Adipocyte (in vitro differentiated cells): ENCODE results near the gene XPR1.
"Not testable (repeated sequence)": the region's sequence is repeated elsewhere in the genome, so short reads cannot be mapped to it uniquely, and the experiment has no call there.

Experiments used
- DNase-seq: peaks from one replicate; pipeline ENCODE4 v3.0.0-alpha.2; 2015; ENCODE audit warnings: low read depth
- H3K27me3 ChIP-seq: replicated peaks from 2 replicates; pipeline ENCODE4 v1.7.0; 2013; ENCODE audit warnings: mild to moderate bottlenecking, low read length, moderate library complexity; ENCODE audit not compliant: control insufficient read depth, insufficient read depth
- H3K36me3 ChIP-seq: 2 replicates; pipeline ENCODE4 v1.7.0; 2013; ENCODE audit warnings: low read length, mild to moderate bottlenecking, moderate library complexity; ENCODE audit not compliant: control insufficient read depth, insufficient read depth, severe bottlenecking
- H3K4me1 ChIP-seq: 2 replicates; pipeline ENCODE4 v1.7.0; 2013; ENCODE audit warnings: mild to moderate bottlenecking, low read length, moderate library complexity; ENCODE audit not compliant: control insufficient read depth, insufficient read depth
- H3K4me3 ChIP-seq: 2 replicates; pipeline ENCODE4 v1.7.0; 2013; ENCODE audit warnings: mild to moderate bottlenecking, low read length, moderate library complexity
- H3K9ac ChIP-seq: 2 replicates; pipeline ENCODE4 v1.7.0; 2013; ENCODE audit warnings: mild to moderate bottlenecking, low read length, moderate library complexity
- H3K9me3 ChIP-seq: 2 replicates; pipeline ENCODE4 v1.7.0; 2013; ENCODE audit warnings: mild to moderate bottlenecking, low read length, moderate library complexity; ENCODE audit not compliant: control insufficient read depth

XPR1 gene

GRCh38 chr1:180789460-180789859 lies 157.6 kb downstream of the XPR1 start:
- no peak overlapping the region for H3K9ac ChIP-seq
- no peaks in the 10 kb centered on the region for H3K36me3 ChIP-seq
- H3K4me1 ChIP-seq = no peaks in the 10 kb centered on the region
- no peak overlapping the region for H3K4me3 ChIP-seq
- H3K27me3 ChIP-seq = no peaks in the 10 kb centered on the region
- no peaks in the 10 kb centered on the region for H3K9me3 ChIP-seq
- no peak for DNase-seq

DNA sequence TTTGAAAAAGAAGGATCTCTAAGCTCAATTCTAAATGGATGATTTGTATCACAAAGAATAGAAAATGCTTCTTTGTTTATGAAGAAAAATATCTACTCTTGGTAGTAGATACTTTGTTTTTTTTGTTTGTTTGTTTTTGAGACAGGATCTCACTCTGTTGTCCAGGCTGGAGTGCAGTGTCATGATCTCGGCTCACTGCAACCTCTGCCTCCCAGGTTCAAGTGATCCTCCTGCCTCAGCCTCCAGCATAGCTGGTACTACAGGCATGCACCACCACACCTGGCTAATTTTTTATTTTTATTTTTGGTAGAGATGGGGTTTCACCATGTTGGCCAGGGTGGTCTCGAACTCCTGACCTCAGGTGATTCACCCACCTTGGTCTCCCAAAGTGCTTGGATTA lies 159.3 kb downstream of the XPR1 start:
- H3K4me1 ChIP-seq, H3K9ac ChIP-seq, H3K4me3 ChIP-seq, H3K9me3 ChIP-seq, DNase-seq, H3K27me3 ChIP-seq, H3K36me3 ChIP-seq: not testable (repeated sequence)

GRCh38 chr1:180791806-180792205 lies 160.0 kb downstream of the XPR1 start:
- no peak overlapping the region for H3K9ac ChIP-seq
- H3K9me3 ChIP-seq = no peaks in the 10 kb centered on the region

GRCh38 chr1:180793451-180793850 lies 161.6 kb downstream of the XPR1 start:
- no peak for DNase-seq
- Histone ChIP-seq H3K36me3 (no peaks in the 10 kb centered on the region), H3K27me3 (no peaks in the 10 kb centered on the region), H3K9ac (no peak overlapping the region), H3K4me3 (no peak overlapping the region), H3K4me1 (no peaks in the 10 kb centered on the region), H3K9me3 (no peaks in the 10 kb centered on the region)

More at GRCh38 chr1:180791806-180792205, 160.0 kb downstream of the XPR1 start:
- Histone ChIP-seq H3K27me3 (no peaks in the 10 kb centered on the region), H3K36me3 (no peaks in the 10 kb centered on the region), H3K4me1 (no peaks in the 10 kb centered on the region), H3K4me3 (no peak overlapping the region)
- peak; percentile 4 for DNase-seq

DNA sequence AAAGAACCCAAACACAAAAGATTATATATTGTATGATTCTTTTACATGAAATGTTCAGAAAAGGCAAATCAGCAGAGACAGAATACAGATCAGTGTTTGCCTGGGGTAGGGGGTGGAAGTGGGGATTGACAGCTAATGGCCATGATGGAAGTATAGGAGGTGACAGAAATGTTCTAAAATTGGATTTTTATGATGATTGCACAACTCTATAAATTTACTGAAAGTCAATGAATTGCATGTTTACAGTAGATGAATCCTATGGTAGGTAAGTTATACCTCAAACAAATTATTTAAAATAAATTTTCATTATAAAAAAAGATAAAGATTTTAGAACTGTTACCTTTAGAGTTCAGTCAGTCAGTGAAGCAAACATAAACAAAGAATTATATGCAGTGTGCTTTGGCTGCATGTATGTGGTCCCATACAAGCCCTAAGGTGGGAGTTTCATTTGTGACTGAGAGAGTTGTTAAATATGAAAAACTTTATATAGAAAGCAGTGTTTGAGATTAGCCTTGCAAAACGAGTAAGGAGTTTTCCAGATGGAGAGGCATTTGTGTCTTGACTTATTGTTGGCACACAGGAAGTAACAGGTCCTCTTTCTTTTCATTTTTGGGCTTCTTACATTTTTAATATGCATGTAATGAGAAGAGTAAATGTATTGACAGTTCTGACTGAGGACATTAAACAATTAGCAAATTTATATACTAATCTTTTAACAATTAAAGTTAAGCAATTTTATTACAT lies 165.2 kb downstream of the XPR1 start:
- no peaks in the 10 kb centered on the region for H3K9me3 ChIP-seq
- H3K4me1 ChIP-seq = no peaks in the 10 kb centered on the region
- no peaks in the 10 kb centered on the region for H3K27me3 ChIP-seq
- no peak overlapping the region for H3K4me3 ChIP-seq
- no peak for DNase-seq
- no peak overlapping the region for H3K9ac ChIP-seq
- no peaks in the 10 kb centered on the region for H3K36me3 ChIP-seq

DNA sequence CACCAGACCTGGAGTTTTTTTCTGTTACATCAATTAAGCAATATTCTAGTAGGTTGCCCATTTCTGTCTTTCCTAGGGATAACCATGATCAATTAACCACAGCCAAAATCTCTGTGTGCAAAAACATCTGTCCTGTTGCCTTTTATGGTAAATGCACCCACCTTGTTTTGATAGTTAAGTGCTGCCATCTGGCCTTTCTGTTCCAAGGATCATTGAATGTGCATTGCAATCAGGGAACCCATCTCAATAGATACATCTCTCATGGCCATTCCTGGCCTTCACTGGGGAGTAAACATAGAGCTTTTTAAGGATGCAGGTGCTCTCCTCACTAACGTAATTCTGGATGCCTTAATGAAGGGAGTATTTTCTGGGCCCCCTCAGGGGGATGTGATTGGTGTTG lies 169.1 kb downstream of the XPR1 start:
- no peaks in the 10 kb centered on the region for H3K4me1 ChIP-seq
- no peaks in the 10 kb centered on the region for H3K9me3 ChIP-seq
- no peak overlapping the region for H3K9ac ChIP-seq
- no peak for DNase-seq
- H3K4me3 ChIP-seq = no peak overlapping the region
- no peaks in the 10 kb centered on the region for H3K36me3 ChIP-seq
- no peaks in the 10 kb centered on the region for H3K27me3 ChIP-seq

DNA sequence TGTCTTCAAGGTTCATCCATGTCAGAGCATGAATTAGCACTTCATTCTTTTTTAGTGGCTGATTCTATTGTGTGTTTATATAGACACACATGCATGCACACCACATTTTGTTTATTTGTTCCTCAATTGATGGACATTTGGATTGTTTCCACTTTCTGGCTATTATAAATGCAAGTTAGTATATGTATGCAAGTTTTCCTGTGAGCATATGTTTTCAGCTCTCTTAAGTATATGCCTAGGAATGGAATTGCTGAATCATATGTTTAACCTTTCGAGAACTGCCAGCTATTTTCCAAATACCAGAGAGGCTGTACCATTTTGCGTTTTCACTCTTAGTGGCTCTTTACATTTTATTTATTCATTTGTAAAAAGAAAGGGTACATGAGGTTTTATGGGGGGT lies 171.0 kb downstream of the XPR1 start:
- Histone ChIP-seq H3K9ac (no peak overlapping the region), H3K9me3 (no peaks in the 10 kb centered on the region), H3K4me1 (no peaks in the 10 kb centered on the region), H3K4me3 (no peak overlapping the region), H3K36me3 (peaks cover 4% of the 10 kb centered on the region), H3K27me3 (no peaks in the 10 kb centered on the region)
- DNase-seq = no peak

DNA sequence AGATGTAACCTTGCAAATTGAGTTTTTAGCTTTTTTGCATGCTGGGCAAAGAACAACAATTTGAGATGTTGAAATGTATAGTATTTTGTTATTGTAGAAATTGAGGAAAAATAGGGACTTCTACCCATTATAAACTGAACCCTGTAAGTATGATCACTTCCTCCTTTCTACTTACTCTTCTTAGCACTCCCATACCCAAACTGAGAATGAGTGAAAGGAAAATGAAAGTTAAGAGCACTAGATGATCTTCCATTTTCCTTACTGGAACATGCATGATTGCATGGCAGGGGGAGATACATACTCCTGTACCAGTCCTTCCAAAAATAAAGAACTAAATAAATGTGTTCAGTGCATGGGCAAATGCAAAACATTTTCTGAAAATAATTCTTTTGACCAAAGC lies 173.5 kb downstream of the XPR1 start:
- no peak for DNase-seq
- Histone ChIP-seq H3K4me1 (no peaks in the 10 kb centered on the region), H3K4me3 (no peak overlapping the region), H3K9ac (no peak overlapping the region), H3K9me3 (no peaks in the 10 kb centered on the region), H3K27me3 (no peaks in the 10 kb centered on the region), H3K36me3 (peaks cover 15% of the 10 kb centered on the region)

DNA sequence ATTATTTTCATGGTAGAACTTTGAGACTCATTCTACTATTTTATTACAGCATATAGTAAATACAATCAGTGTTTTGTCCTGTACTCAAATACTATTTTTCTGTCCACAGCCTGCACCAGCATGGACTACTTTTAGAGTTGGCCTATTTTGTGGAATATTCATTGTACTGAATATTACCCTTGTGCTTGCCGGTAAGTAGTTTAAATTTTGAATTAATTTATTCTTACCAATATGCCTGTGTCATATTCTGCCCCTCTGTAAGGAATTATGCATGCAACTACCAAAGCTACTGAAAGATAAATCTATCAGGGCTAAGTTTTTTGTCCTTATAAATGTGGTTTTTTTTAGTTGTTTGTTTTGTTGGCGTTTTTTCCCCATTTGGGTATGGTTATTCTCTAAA lies 179.5 kb downstream of the XPR1 start:
- Histone ChIP-seq H3K9ac (no peak overlapping the region), H3K4me3 (no peak overlapping the region), H3K4me1 (no peaks in the 10 kb centered on the region), H3K27me3 (no peaks in the 10 kb centered on the region), H3K36me3 (peaks cover 15% of the 10 kb centered on the region), H3K9me3 (no peaks in the 10 kb centered on the region)
- no peak for DNase-seq

DNA sequence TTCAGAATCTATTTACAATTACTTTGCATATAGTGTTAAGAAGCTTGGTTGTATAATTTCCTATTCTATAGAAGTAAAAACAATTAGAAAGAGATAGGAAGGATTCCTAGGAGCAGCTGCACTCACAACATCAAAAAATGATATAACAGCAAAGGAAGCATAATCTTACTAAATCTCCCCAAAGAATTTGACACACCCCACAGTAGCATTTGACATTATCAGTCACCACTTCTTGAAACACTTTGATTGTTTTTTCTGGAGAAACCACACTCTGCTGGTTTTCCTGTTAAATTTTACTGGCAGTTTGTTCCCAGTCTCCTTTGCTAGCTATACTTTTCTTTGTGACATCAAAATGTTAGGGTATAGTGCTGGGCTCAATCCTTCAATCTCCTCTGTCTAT lies 180.1 kb downstream of the XPR1 start:
- DNase-seq = no peak
- Histone ChIP-seq H3K36me3 (peaks cover 11% of the 10 kb centered on the region), H3K9me3 (no peaks in the 10 kb centered on the region), H3K4me1 (no peaks in the 10 kb centered on the region), H3K4me3 (no peak overlapping the region), H3K9ac (no peak overlapping the region), H3K27me3 (no peaks in the 10 kb centered on the region)

GRCh38 chr1:180814258-180814657 lies 182.4 kb downstream of the XPR1 start:
- Histone ChIP-seq H3K9ac (no peak overlapping the region), H3K36me3 (peaks cover 1% of the 10 kb centered on the region), H3K4me3 (no peak overlapping the region), H3K27me3 (no peaks in the 10 kb centered on the region), H3K4me1 (no peaks in the 10 kb centered on the region), H3K9me3 (no peaks in the 10 kb centered on the region)
- DNase-seq = no peak

DNA sequence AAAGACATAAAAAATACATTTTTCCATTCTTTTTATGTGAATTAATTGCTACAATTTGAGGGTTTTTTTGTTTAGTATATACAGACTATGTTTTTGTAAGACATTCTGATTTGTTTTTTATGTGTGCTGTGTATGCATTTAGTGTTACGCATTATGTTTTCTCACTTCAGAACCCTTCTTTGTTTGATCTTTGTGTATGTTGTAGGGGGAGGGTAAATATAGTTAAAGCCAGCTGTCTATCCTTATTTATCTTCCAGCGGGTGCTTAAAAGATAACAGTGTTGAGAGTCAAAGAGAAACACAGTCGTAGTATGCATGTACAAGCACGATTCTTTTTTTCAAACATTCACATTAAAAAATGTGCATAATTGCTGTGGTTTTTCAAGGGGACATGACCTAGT lies 183.4 kb downstream of the XPR1 start:
- Histone ChIP-seq H3K4me3 (no peak overlapping the region), H3K27me3 (no peaks in the 10 kb centered on the region), H3K36me3 (no peaks in the 10 kb centered on the region), H3K9me3 (no peaks in the 10 kb centered on the region), H3K4me1 (no peaks in the 10 kb centered on the region), H3K9ac (no peak overlapping the region)
- no peak for DNase-seq
